ENCODE measurements around the gene DUS3L.

The DUS3L gene

DNA sequence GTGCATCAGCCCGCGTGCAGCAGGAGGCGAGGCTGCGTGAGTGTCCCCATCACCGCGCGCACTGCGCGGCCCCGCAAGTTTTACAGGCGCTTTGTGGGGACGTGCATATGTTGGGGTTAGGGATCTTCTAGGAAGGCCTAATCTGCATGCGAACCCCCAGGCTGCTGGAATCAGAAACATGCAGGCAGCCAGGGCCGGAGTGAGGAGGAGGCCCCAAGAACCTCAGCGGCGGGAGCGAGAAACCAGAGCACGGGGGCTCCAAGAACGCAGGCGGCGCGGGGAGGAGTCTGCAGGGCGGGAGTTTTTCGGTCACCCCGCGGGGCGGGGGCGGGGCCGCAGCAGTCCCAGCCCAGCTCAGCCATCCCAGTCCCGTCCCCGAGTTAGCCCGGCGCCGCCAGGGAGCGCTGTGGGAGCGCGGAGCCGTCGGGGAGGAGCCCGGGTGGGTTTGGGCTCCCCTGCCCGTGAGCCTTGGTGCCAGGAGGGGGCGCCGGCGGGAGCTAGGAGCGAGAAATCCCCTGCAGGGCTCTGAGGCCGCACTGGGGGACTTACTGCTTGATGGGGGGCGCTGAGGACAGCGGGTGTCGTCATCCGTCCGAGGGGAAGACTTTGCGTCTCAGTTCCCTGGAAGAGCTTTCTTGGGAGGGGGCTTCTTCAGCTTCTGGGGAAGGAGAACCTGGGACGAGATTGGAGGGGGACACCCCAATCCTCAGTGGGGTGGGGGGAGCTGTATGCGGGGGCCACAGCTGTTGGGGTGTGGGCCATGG, 13.0 kb upstream of the DUS3L start:
- TF ChIP-seq, protein P1, sequence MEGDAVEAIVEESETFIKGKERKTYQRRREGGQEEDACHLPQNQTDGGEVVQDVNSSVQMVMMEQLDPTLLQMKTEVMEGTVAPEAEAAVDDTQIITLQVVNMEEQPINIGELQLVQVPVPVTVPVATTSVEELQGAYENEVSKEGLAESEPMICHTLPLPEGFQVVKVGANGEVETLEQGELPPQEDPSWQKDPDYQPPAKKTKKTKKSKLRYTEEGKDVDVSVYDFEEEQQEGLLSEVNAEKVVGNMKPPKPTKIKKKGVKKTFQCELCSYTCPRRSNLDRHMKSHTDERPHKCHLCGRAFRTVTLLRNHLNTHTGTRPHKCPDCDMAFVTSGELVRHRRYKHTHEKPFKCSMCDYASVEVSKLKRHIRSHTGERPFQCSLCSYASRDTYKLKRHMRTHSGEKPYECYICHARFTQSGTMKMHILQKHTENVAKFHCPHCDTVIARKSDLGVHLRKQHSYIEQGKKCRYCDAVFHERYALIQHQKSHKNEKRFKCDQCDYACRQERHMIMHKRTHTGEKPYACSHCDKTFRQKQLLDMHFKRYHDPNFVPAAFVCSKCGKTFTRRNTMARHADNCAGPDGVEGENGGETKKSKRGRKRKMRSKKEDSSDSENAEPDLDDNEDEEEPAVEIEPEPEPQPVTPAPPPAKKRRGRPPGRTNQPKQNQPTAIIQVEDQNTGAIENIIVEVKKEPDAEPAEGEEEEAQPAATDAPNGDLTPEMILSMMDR (IDR thresholded peaks at IDR 0.05; ENCODE audit: low read depth, low read length) = peak; percentile 99
- H3K4me3 ChIP-seq (ENCODE audit: low read depth, low read length) = peak overlapping the region; percentile 40

DNA sequence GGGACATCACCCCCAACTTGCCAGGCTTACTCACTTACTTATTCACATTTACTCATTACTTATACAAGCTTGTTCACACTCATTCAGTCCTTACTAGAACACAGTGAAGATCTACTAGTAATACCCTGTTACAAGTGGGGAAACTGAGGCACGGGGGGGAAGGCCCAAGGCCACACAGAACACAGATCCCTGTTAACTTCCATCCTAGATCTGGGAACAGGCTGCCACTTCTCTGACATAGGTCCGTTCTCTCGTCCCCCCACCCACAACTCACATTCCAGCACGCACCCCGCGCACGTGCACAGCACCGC, 12.4 kb upstream of the DUS3L start:
- H3K4me3 ChIP-seq (ENCODE audit: low read depth, low read length) = peak overlapping the region; percentile 40
- TF ChIP-seq, protein P1 (IDR thresholded peaks at IDR 0.05; ENCODE audit: low read depth, low read length) = no peak

DNA sequence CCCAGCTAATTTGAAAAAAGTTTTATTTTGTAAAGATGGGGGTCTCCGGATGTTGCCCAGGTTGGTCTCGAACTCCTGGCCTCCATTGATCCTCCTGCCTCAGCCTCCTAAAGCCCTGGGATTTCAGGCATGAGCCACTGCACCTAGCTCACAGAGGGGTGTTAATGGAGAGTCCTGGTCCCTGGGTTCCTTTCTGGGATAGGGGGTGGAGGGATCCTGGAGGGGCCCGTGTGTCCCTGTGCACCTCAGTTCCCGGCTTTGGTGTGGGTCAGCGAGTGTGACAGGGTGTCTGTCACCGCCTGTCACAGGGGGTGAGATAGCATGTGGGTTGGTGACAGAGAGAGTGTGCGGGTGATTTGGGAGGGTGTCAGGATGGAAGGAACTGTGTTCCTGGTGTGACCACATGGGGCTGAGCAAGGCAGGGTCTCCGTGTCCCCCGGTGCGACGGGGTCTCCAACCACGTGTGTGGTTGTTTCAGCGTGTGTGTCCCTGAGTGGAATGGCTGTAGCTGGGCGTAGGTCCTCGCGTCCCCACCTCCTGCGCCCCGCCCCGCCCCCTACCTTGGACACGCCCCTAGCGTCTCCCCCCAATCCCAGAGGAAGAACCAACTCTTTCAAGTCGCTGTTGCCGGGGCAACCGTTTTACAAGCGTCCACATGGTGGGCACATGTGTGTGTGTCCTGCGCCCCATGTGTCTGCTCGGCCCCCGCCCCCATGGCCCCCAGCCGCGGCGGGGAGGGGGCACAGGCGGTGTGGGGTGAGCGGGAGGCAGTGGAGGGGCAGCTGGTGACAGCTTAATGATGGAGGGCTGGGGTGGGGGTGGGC, 11.0 kb upstream of the DUS3L start:
- no peak overlapping the region for H3K4me3 ChIP-seq (ENCODE audit: low read depth, low read length)

DNA sequence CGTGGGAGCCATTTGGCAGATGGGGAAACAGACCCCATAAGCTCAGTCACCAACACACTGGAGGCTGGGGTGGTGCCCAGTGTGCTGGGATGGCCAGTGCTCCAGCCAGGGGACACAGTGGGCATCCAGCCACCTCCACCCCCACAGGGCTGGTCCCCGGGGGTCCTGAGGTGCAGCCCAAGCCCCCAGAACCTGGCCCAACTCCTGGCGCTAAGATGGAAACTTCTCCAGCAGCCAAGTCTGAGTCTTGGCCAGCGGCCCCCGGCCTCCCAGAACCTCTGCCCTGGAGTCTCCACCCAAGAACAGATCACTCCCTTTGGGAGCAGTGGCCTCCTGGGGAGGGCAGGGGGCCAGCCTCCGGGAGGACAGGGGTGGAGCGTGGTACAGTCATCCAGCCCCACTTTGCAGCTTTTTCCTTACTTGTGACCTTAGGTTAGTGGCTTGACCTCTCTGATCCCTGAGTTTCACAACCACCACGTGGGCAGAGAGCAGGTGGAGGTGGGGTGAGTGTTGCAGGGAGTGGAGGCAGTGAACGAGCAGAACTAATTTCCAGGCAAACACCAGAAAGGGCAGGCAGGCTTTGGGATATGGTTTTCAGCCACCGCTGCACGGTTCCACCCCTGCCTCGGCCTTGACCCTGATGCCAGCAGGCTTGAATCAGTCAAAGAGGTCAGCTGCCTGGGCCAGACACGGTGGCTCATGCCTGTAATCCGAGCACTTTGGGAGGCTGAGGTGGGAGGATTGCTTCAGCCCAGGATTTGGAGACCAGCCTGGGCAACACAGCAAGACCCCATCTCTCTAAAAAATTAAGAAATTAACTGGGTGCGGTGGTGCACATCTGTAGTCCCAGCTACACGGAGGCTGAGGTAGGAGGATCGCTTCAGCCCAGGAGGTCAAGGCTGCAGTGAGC, 9.7 kb upstream of the DUS3L start:
- TF ChIP-seq, protein P1 (IDR thresholded peaks at IDR 0.05; ENCODE audit: low read depth, low read length) = no peak
- H3K4me3 ChIP-seq (ENCODE audit: low read depth, low read length) = no peak overlapping the region

More for the DNA sequence above, 11.0 kb upstream of the DUS3L start:
- TF ChIP-seq, protein P1 (IDR thresholded peaks at IDR 0.05; ENCODE audit: low read depth, low read length) = no peak

DNA sequence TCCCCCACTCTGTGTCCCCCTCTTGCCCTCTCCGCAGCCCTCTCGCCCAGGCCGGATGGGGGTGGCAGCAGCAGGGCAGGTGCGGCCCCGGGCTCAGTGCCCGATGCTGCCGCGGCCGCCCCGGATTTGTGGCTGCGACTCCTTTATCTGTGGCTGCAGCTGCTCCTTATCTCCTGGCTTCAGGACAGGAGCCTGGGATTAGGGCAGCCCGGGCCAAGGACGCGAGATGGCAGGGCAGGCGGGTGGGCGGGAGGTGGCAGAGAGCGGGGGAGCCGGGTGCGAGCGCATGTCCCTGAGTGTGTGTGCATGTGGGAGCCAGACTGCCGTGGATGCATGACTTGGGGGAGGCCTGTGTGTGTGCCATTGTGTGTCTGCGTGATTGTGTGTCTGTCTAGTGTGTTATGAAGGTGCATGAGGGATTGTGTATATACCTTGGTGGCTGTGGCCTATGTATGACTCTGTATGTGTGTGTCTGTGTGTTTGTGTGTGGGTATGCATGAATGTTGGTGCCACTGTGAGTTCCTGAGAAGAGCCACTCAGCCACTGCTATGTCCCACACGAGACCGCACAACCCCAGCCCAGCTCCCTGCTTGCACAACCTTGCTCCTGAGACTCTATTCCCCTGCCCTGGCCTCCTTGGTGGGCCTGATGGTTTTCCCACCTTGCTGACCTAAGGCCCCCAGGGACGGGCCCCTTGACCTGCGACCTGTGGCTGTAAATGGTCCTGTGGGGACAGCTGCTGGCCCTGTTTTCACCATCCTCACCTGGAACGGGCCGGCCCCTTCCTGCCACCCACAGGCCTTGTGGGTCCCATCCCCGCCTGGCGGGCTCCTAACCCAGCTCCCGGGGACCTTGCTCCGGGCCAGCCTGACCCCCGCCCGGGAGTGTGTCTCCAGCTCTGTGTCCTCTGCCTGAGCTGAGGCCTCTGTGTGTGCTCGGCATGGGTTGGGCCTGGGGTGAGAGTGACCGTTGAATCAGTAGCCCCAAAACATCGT, 8.6 kb upstream of the DUS3L start:
- TF ChIP-seq, protein P1 (IDR thresholded peaks at IDR 0.05; ENCODE audit: low read depth, low read length) = no peak
- H3K4me3 ChIP-seq (ENCODE audit: low read depth, low read length) = no peak overlapping the region

DNA sequence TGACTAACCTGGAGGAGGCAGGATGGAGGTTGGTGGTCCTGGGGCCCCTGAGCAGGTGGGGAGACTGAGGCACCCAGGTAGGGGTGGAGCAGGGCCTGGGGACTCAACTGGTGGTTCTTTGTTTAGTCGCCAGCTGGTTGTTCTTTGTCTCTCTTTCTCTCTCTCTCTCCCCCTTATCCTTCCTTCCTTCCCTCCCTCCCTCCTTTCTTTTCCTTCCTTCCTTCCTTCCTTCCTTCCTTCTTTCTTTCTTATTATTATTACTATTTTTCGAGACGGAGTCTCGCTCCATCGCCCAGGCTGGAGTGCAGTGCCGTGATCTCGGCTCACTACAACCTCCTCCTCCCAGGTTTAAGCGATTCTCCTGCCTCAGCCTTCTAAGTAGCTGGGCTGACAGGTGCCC, 7.3 kb upstream of the DUS3L start:
- no peak overlapping the region for H3K4me3 ChIP-seq (ENCODE audit: low read depth, low read length)
- TF ChIP-seq, protein P1 (IDR thresholded peaks at IDR 0.05; ENCODE audit: low read depth, low read length) = no peak

Measured in WI38 (cell line).